ENCODE results near the gene ATOSB. TPM values are rescaled to one million over a fixed set of nuclear protein-coding genes. Genes with fewer than 3 reads are reported as not detected.

ATOSB gene
- total and polyA plus RNA-seq, 8 donors = 13.1 to 30.9 (median 14.6) TPM

GRCh38 chr9:35096035-35096849 is 19.4 kb downstream of the ATOSB start, which contains the start of gene PIGO:
Gene PIGO, minus strand, starts transcription at chr9:35096591. Its CDS starts 1,026 bp downstream, at chr9:35095565.
- intact Hi-C loops (cut with DNase I) = loop anchor here in 1 of 2 donors (10.0 kb wide), 1 partner anchor 201 kb away; a partner anchor contains a TSS
- Histone ChIP-seq H3K36me3 (peaks cover 0 to 48% of the 10 kb centered on the region in 2 donors), H3K4me3 (peak within 1 kb of the TSS; percentile 69 to 79), H3K4me1 (peaks cover 8 to 20% of the 10 kb centered on the region in 2 donors), H3K27ac (peak within 1 kb of the TSS; percentile 95 to 96), H3K27me3 (no peaks in the 10 kb centered on the region), H3K9me3 (no peaks in the 10 kb centered on the region)
- peak; percentile 68 to 83 for TF ChIP-seq CTCF (IDR thresholded peaks at IDR 0.05)
- DNase-seq (peak; percentile 77 to 98 (median 92)), ATAC-seq (peak; percentile 98)

- Histone ChIP-seq H3K4me3 (no peak overlapping the region), H3K27me3 (no peaks in the 10 kb centered on the region), H3K36me3 (peaks cover 0 to 63% of the 10 kb centered on the region in 2 donors), H3K27ac (no peak overlapping the region), H3K4me1 (peaks cover 6 to 12% of the 10 kb centered on the region in 2 donors), H3K9me3 (no peaks in the 10 kb centered on the region)
- DNase-seq (no peak), ATAC-seq (no peak)
- no peak for TF ChIP-seq CTCF (IDR thresholded peaks at IDR 0.05)
- intact Hi-C loops (cut with DNase I) = loop anchor here in 1 of 2 donors (10.0 kb wide), 1 partner anchor 197 kb away; a partner anchor contains a TSS
Observed at GRCh38 chr9:35091536-35091935, 24.1 kb downstream of the ATOSB start.

GRCh38 chr9:35089434-35089833 is 26.2 kb downstream of the ATOSB start:
- Histone ChIP-seq H3K4me3 (no peak overlapping the region), H3K27ac (no peak overlapping the region), H3K36me3 (peaks cover 0 to 63% of the 10 kb centered on the region in 2 donors), H3K4me1 (no peaks in the 10 kb centered on the region), H3K27me3 (no peaks in the 10 kb centered on the region), H3K9me3 (no peaks in the 10 kb centered on the region)
- no peak for TF ChIP-seq CTCF (IDR thresholded peaks at IDR 0.05)
- intact Hi-C loops (cut with DNase I) = no loop called here
- DNase-seq (no peak), ATAC-seq (no peak)

GRCh38 chr9:35085078-35085477 is 30.6 kb downstream of the ATOSB start:
- no peak for TF ChIP-seq CTCF (IDR thresholded peaks at IDR 0.05)
- DNase-seq = no peak

More at GRCh38 chr9:35085078-35085477, 30.6 kb downstream of the ATOSB start:
- H3K36me3 ChIP-seq = peaks cover 0 to 28% of the 10 kb centered on the region in 2 donors
- H3K27ac ChIP-seq = no peak overlapping the region
- intact Hi-C loops (cut with DNase I) = no loop called here
- ATAC-seq = no peak
- no peaks in the 10 kb centered on the region for H3K4me1 ChIP-seq
- no peaks in the 10 kb centered on the region for H3K9me3 ChIP-seq
- H3K4me3 ChIP-seq = no peak overlapping the region
- no peaks in the 10 kb centered on the region for H3K27me3 ChIP-seq
